Effector CD8-positive, alpha-beta T cell (primary cell): Measurements from ENCODE around the gene FIGNL2.

Experiments
- DNase-seq: peaks from one replicate; lab custom pipeline; 2025; lab: John Stamatoyannopoulos, UW

The FIGNL2 gene

GRCh38 chr12:51855586-51856428, 7.3 kb upstream of the FIGNL2 start:
- no peak for DNase-seq

GRCh38 chr12:51852404-51853137, 4.1 kb upstream of the FIGNL2 start:
- DNase-seq = no peak

GRCh38 chr12:51851413-51852124, 3.1 kb upstream of the FIGNL2 start:
- DNase-seq = no peak

GRCh38 chr12:51850965-51851299, 2.4 kb upstream of the FIGNL2 start:
- no peak for DNase-seq

- no peak for DNase-seq
Measured at GRCh38 chr12:51850081-51850964, 1.8 kb upstream of the FIGNL2 start.

- no peak for DNase-seq
Measured at GRCh38 chr12:51848841-51849735, 570 bp upstream of the FIGNL2 start.

GRCh38 chr12:51847643-51848325, 734 bp downstream of the FIGNL2 start:
- no peak for DNase-seq

GRCh38 chr12:51846911-51847642, 1.4 kb downstream of the FIGNL2 start:
- DNase-seq = peak; percentile 14

- no peak for DNase-seq
Measured at GRCh38 chr12:51846271-51846691, 2.2 kb downstream of the FIGNL2 start.

- DNase-seq = no peak
Measured at GRCh38 chr12:51845482-51845881, 3.0 kb downstream of the FIGNL2 start.

- DNase-seq = no peak
Measured at GRCh38 chr12:51844854-51845253, 3.7 kb downstream of the FIGNL2 start.

GRCh38 chr12:51841727-51842126, 6.8 kb downstream of the FIGNL2 start:
- no peak for DNase-seq

GRCh38 chr12:51840966-51841365, 7.6 kb downstream of the FIGNL2 start:
- DNase-seq = no peak

GRCh38 chr12:51839310-51839947, 9.1 kb downstream of the FIGNL2 start:
- no peak for DNase-seq

- no peak for DNase-seq
Measured at GRCh38 chr12:51838762-51839161, 9.8 kb downstream of the FIGNL2 start.

GRCh38 chr12:51838036-51838435, 10.5 kb downstream of the FIGNL2 start:
- no peak for DNase-seq

- no peak for DNase-seq
Measured at GRCh38 chr12:51837286-51837685, 11.2 kb downstream of the FIGNL2 start.

GRCh38 chr12:51836827-51837173, 11.7 kb downstream of the FIGNL2 start:
- no peak for DNase-seq
